ENCODE measurements around the gene RAB14.

The RAB14 gene

GRCh38 chr9:121219530-121219929 lies 17.9 kb upstream of the RAB14 start:
- no peak for DNase-seq (ENCODE audit: low read depth in 2 of 2)

GRCh38 chr9:121218357-121219027 lies 16.8 kb upstream of the RAB14 start:
- DNase-seq (ENCODE audit: low read depth in 2 of 2): no peak

- DNase-seq (ENCODE audit: low read depth in 2 of 2): no peak
Measured at GRCh38 chr9:121217609-121218292, 16.1 kb upstream of the RAB14 start.

- DNase-seq (ENCODE audit: low read depth in 2 of 2): no peak
Measured at GRCh38 chr9:121216271-121216805, 14.7 kb upstream of the RAB14 start.

GRCh38 chr9:121214005-121214404 lies 12.3 kb upstream of the RAB14 start:
- no peak for DNase-seq (ENCODE audit: low read depth in 2 of 2)

- DNase-seq (ENCODE audit: low read depth in 2 of 2): peak; percentile 28 to 43
Measured at GRCh38 chr9:121213136-121213806, 11.6 kb upstream of the RAB14 start.

GRCh38 chr9:121210536-121210935 lies 8.9 kb upstream of the RAB14 start:
- DNase-seq (ENCODE audit: low read depth in 2 of 2): no peak

- no peak for DNase-seq (ENCODE audit: low read depth in 2 of 2)
Measured at GRCh38 chr9:121207371-121207940, 5.8 kb upstream of the RAB14 start.

- no peak for DNase-seq (ENCODE audit: low read depth in 2 of 2)
Measured at GRCh38 chr9:121206516-121207370, 5.1 kb upstream of the RAB14 start.

GRCh38 chr9:121204611-121205010 lies 2.9 kb upstream of the RAB14 start:
- DNase-seq (ENCODE audit: low read depth in 2 of 2): no peak

GRCh38 chr9:121204121-121204520 lies 2.5 kb upstream of the RAB14 start:
- no peak for DNase-seq (ENCODE audit: low read depth in 2 of 2)

GRCh38 chr9:121201045-121201737 lies 478 bp downstream of the RAB14 start:
- peak; percentile 11 to 63 for DNase-seq (ENCODE audit: low read depth in 2 of 2)

- no peak for DNase-seq (ENCODE audit: low read depth in 2 of 2)
Measured at GRCh38 chr9:121200356-121200755, 1.3 kb downstream of the RAB14 start.

GRCh38 chr9:121199921-121200320 lies 1.7 kb downstream of the RAB14 start:
- DNase-seq (ENCODE audit: low read depth in 2 of 2): no peak

- DNase-seq (ENCODE audit: low read depth in 2 of 2): no peak
Measured at GRCh38 chr9:121198512-121199042, 3.1 kb downstream of the RAB14 start.

- DNase-seq (ENCODE audit: low read depth in 2 of 2): no peak
Measured at GRCh38 chr9:121197132-121197531, 4.5 kb downstream of the RAB14 start.

- DNase-seq (ENCODE audit: low read depth in 2 of 2): no peak
Measured at GRCh38 chr9:121196389-121196788, 5.3 kb downstream of the RAB14 start.

GRCh38 chr9:121194730-121195129 lies 6.9 kb downstream of the RAB14 start:
- no peak for DNase-seq (ENCODE audit: low read depth in 2 of 2)

- no peak for DNase-seq (ENCODE audit: low read depth in 2 of 2)
Measured at GRCh38 chr9:121192959-121193640, 8.6 kb downstream of the RAB14 start.

GRCh38 chr9:121192518-121192917 lies 9.2 kb downstream of the RAB14 start:
- no peak for DNase-seq (ENCODE audit: low read depth in 2 of 2)

All from stimulated activated CD8-positive, alpha-beta memory T cell treated with anti-CD3 and anti-CD28 coated beads, Interleukin-7, amount 100 ng/mL, for 4 hours (primary cell).